ENCODE data around the gene BPIFB3.

GRCh38 chr20:33024243-33024560, 29.5 kb upstream of the BPIFB3 start:
- TF ChIP-seq CTCF (IDR thresholded peaks at IDR 0.05) (no peak), POLR2AphosphoS5 (IDR thresholded peaks at IDR 0.05; ENCODE audit: low read depth, low read length) (no peak), REST (IDR thresholded peaks at IDR 0.05; ENCODE audit: insufficient read depth in 1 of 2, low read depth in 2 of 2, low read length in 1 of 2) (no peak), SIN3A (IDR thresholded peaks at IDR 0.05; ENCODE audit: borderline replicate concordance, insufficient read depth, low read depth, low read length) (no peak)

Data from Panc1 (cell line).